ENCODE results near the gene FCMR. TPM values are rescaled to one million over a fixed set of nuclear protein-coding genes. Genes with fewer than 3 reads are reported as not detected.

The FCMR gene
- total and polyA plus RNA-seq, 9 donors: 0.38 to 8.4 (median 2.4) TPM

DNA sequence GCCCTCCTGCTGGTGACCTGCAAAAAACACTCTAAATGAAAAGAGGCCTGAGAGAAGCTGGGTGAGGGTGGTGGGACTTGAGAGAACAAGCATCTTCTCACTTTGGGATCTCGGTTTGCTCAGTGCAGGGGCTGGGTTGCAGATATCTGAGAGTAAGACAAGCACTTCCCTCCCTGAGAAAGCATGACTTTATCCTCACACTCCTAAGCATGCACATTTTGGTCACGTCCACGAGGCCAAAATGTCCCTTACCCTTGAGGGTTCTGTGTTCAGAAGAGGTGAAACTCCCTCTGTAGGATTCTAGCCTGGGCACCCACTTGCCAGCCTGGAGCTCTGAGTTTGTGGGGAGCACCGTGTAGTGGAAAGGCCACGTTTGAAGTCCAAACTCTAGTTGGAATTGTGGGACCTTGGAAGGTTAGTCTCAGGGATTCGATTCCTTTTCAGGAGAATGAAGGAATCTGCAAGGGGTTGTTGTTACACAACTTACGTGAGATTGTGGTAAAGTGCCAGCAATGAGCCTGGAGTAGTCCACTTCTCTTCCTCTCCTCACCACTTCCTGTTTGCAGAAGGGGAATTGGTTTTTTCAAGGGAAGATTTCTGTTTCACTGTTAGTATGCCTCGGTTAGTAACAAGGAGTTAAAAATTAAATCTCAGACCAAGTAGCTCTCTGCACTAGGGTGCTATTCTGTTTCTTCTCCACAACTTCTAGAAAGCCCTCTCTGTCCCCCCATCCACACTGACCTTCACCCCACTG is 45.5 kb upstream of the FCMR start:
- Histone ChIP-seq H3K4me3 (no peak overlapping the region), H3K4me1 (ENCODE audit: insufficient read depth) (no peaks in the 10 kb centered on the region), H3K27ac (no peak overlapping the region), H3K27me3 (no peaks in the 10 kb centered on the region), H3K9me3 (no peaks in the 10 kb centered on the region), H3K36me3 (no peaks in the 10 kb centered on the region)
- DNase-seq: no peak
- intact Hi-C loops (cut with DNase I): no loop called here
- TF ChIP-seq EP300 (IDR thresholded peaks at IDR 0.05): no peak
- TF ChIP-seq, protein P1, sequence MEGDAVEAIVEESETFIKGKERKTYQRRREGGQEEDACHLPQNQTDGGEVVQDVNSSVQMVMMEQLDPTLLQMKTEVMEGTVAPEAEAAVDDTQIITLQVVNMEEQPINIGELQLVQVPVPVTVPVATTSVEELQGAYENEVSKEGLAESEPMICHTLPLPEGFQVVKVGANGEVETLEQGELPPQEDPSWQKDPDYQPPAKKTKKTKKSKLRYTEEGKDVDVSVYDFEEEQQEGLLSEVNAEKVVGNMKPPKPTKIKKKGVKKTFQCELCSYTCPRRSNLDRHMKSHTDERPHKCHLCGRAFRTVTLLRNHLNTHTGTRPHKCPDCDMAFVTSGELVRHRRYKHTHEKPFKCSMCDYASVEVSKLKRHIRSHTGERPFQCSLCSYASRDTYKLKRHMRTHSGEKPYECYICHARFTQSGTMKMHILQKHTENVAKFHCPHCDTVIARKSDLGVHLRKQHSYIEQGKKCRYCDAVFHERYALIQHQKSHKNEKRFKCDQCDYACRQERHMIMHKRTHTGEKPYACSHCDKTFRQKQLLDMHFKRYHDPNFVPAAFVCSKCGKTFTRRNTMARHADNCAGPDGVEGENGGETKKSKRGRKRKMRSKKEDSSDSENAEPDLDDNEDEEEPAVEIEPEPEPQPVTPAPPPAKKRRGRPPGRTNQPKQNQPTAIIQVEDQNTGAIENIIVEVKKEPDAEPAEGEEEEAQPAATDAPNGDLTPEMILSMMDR (IDR thresholded peaks at IDR 0.05): no peak
- TF ChIP-seq POLR2A (IDR thresholded peaks at IDR 0.05): no peak
- 62 to 79% (median 64%) methylated on average over 8 of the region's 8 CpGs for WGBS, 3 donors

DNA sequence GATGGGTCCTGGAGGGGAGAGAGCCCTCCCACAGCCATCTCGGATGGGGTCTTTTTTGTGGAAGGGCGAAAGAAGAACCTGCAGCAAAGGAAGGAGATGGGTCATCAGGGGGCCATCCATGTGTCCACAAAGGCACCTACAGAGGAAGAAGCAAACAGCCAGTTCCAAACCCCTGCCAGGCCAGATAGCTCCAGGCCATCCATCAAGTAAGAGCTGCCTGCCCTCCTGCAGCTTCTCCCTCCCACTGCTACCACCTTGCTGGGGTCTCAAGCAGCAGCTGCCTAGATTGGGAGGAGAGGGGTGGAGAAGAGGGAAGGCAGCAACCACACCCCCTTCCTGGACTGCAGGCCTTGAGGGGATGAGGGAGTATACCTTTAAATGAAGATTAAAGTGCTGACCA is 44.0 kb upstream of the FCMR start:
- Histone ChIP-seq H3K36me3 (no peaks in the 10 kb centered on the region), H3K9me3 (no peaks in the 10 kb centered on the region), H3K4me1 (ENCODE audit: insufficient read depth) (no peaks in the 10 kb centered on the region), H3K27me3 (no peaks in the 10 kb centered on the region), H3K27ac (no peak overlapping the region), H3K4me3 (no peak overlapping the region)
- intact Hi-C loops (cut with DNase I): no loop called here
- no peak for DNase-seq
- WGBS, 3 donors: 89 to 92% (median 89%) methylated on average over 2 of the region's 2 CpGs
- TF ChIP-seq, protein P1 (IDR thresholded peaks at IDR 0.05): no peak
- TF ChIP-seq POLR2A (IDR thresholded peaks at IDR 0.05) (no peak), EP300 (IDR thresholded peaks at IDR 0.05) (no peak)

DNA sequence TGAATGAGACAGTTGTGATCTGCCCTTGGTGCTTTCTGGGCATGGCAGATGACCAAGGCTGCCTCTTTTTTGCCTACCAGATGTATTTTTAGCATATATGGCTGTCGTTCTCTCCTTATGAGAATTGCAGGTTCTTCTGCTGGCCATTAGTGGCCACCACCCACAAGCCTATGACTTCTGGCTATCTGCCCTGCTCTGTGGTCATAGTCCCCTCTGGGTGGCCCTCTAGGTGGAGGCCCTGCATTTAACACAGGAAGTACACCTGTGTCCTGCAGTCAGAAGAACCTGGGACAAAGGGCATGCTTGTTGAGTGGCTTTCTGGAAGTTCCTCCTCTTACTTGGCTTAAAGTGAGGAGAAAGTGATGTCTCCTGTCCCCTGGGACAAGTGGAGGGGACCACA is 42.0 kb upstream of the FCMR start:
- Histone ChIP-seq H3K27me3 (no peaks in the 10 kb centered on the region), H3K4me1 (ENCODE audit: insufficient read depth) (no peaks in the 10 kb centered on the region), H3K4me3 (no peak overlapping the region), H3K27ac (no peak overlapping the region), H3K9me3 (no peaks in the 10 kb centered on the region), H3K36me3 (no peaks in the 10 kb centered on the region)
- intact Hi-C loops (cut with DNase I): no loop called here
- 71 to 95% (median 92%) methylated on average over 1 of the region's 1 CpG for WGBS, 3 donors
- TF ChIP-seq POLR2A (IDR thresholded peaks at IDR 0.05): no peak
- no peak for TF ChIP-seq EP300 (IDR thresholded peaks at IDR 0.05)
- TF ChIP-seq, protein P1 (IDR thresholded peaks at IDR 0.05): no peak
- DNase-seq: no peak

DNA sequence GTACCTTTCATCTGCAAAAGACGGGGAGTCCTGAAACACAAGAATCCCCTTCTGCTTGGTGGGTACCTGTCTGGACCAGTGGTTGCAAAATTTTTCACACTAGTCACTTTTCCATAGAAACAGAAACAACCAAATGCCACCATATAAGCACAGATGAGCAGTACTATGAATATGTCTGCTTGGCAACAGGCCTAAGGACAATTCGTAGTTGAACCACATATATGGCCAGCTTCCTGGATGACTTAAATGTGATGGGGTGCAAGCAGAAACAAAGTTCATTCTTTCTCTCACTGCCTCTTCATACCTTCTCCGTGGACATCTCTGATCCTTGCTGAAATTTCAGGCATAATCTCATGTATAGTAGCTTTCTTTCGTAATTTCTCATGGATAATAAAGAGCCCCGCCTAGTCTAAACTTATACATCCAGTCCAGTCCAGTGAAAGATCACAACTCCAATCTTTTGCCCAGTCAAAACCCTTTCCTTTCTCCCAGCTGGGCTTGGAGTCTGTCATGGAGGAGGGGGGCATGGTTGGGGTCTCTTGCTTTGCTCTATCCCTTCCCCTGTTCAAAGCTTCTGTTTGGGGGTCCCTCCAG is 41.5 kb upstream of the FCMR start:
- intact Hi-C loops (cut with DNase I): no loop called here
- WGBS, 3 donors: 86 to 88% (median 87%) methylated on average over 5 of the region's 5 CpGs
- Histone ChIP-seq H3K4me1 (ENCODE audit: insufficient read depth) (no peaks in the 10 kb centered on the region), H3K27ac (no peak overlapping the region), H3K36me3 (no peaks in the 10 kb centered on the region), H3K27me3 (no peaks in the 10 kb centered on the region), H3K4me3 (no peak overlapping the region), H3K9me3 (no peaks in the 10 kb centered on the region)
- TF ChIP-seq POLR2A (IDR thresholded peaks at IDR 0.05): no peak
- TF ChIP-seq, protein P1 (IDR thresholded peaks at IDR 0.05): no peak
- no peak for TF ChIP-seq EP300 (IDR thresholded peaks at IDR 0.05)
- DNase-seq: no peak

Measured in ovary (tissue), 9 donors.